HG02763 (cell line): ENCODE data around the gene RAB4A.

Source experiments
- ATAC-seq: cut with Tn5 transposase; IDR thresholded peaks from one replicate; pipeline ENCODE4 v1.9.1; 2021; ENCODE audit warnings: mild to moderate bottlenecking, moderate library complexity; ENCODE audit not compliant: unreplicated experiment

The RAB4A gene

GRCh38 chr1:229270547-229271447 lies at the start of gene RAB4A:
TSS of gene RAB4A (plus strand) at chr1:229271111. CDS start at chr1:229271340, 229 bp downstream.
- peak; percentile 84 for ATAC-seq

- ATAC-seq, result no peak
Observed at GRCh38 chr1:229222081-229222480, 48.8 kb upstream of the RAB4A start.

- no peak for ATAC-seq
Observed at GRCh38 chr1:229223498-229223897, 47.4 kb upstream of the RAB4A start.

- ATAC-seq, result no peak
Observed at GRCh38 chr1:229224308-229224707, 46.6 kb upstream of the RAB4A start.

- no peak for ATAC-seq
Observed at GRCh38 chr1:229225331-229225782, 45.6 kb upstream of the RAB4A start.

GRCh38 chr1:229226796-229227195 lies 44.1 kb upstream of the RAB4A start:
- no peak for ATAC-seq

- no peak for ATAC-seq
Observed at GRCh38 chr1:229227298-229227919, 43.5 kb upstream of the RAB4A start.

GRCh38 chr1:229228522-229228921 lies 42.4 kb upstream of the RAB4A start:
- ATAC-seq, result no peak

- ATAC-seq, result no peak
Observed at GRCh38 chr1:229229137-229229720, 41.7 kb upstream of the RAB4A start.

GRCh38 chr1:229229721-229230139 lies 41.2 kb upstream of the RAB4A start:
- ATAC-seq, result no peak

- ATAC-seq, result no peak
Observed at GRCh38 chr1:229230140-229230892, 40.6 kb upstream of the RAB4A start.

GRCh38 chr1:229230893-229231753 lies 39.8 kb upstream of the RAB4A start:
- no peak for ATAC-seq

GRCh38 chr1:229231754-229232119 lies 39.2 kb upstream of the RAB4A start:
- ATAC-seq, result no peak

- no peak for ATAC-seq
Observed at GRCh38 chr1:229234870-229235472, 35.9 kb upstream of the RAB4A start.

GRCh38 chr1:229237320-229237719 lies 33.6 kb upstream of the RAB4A start:
- ATAC-seq, result no peak

GRCh38 chr1:229238231-229238630 lies 32.7 kb upstream of the RAB4A start:
- ATAC-seq, result no peak

- no peak for ATAC-seq
Observed at GRCh38 chr1:229238674-229239415, 32.1 kb upstream of the RAB4A start.

- ATAC-seq, result no peak
Observed at GRCh38 chr1:229240532-229240931, 30.4 kb upstream of the RAB4A start.

- ATAC-seq, result no peak
Observed at GRCh38 chr1:229241390-229241789, 29.5 kb upstream of the RAB4A start.
